ENCODE data around the gene AFAP1.

AFAP1 gene

GRCh38 chr4:7760228-7760627 lies 179.4 kb downstream of the AFAP1 start:
- Mint-ChIP-seq H3K4me1 (ENCODE audit: low read depth) (peaks cover 34% of the 10 kb centered on the region), H3K36me3 (ENCODE audit: low read depth) (no peaks in the 10 kb centered on the region), H3K4me3 (no peak overlapping the region), H3K27ac (peak overlapping the region; percentile 43), H3K27me3 (peaks cover 40% of the 10 kb centered on the region), H3K9me3 (no peaks in the 10 kb centered on the region)
- intact Hi-C loops (cut with micrococcal nuclease): loop anchor here (5.0 kb wide), 1 partner anchor 42 kb away; no protein-coding TSS in a partner anchor

GRCh38 chr4:7759635-7760034 lies 180.0 kb downstream of the AFAP1 start:
- H3K9me3 Mint-ChIP-seq: no peaks in the 10 kb centered on the region
- peaks cover 42% of the 10 kb centered on the region for H3K27me3 Mint-ChIP-seq
- intact Hi-C loops (cut with micrococcal nuclease): loop anchor here (5.0 kb wide), 1 partner anchor 43 kb away; no protein-coding TSS in a partner anchor
- no peak overlapping the region for H3K4me3 Mint-ChIP-seq
- peak overlapping the region; percentile 43 for H3K27ac Mint-ChIP-seq
- H3K36me3 Mint-ChIP-seq (ENCODE audit: low read depth): no peaks in the 10 kb centered on the region
- H3K4me1 Mint-ChIP-seq (ENCODE audit: low read depth): peaks cover 34% of the 10 kb centered on the region

- H3K27ac Mint-ChIP-seq: peak overlapping the region; percentile 43
- no peaks in the 10 kb centered on the region for H3K9me3 Mint-ChIP-seq
- intact Hi-C loops (cut with micrococcal nuclease): no loop called here
- H3K4me1 Mint-ChIP-seq (ENCODE audit: low read depth): peaks cover 34% of the 10 kb centered on the region
- no peaks in the 10 kb centered on the region for H3K36me3 Mint-ChIP-seq (ENCODE audit: low read depth)
- peaks cover 45% of the 10 kb centered on the region for H3K27me3 Mint-ChIP-seq
- peak overlapping the region; percentile 32 for H3K4me3 Mint-ChIP-seq
These were observed 180.4 kb downstream of the AFAP1 start for GRCh38 chr4:7759216-7759615.

DNA sequence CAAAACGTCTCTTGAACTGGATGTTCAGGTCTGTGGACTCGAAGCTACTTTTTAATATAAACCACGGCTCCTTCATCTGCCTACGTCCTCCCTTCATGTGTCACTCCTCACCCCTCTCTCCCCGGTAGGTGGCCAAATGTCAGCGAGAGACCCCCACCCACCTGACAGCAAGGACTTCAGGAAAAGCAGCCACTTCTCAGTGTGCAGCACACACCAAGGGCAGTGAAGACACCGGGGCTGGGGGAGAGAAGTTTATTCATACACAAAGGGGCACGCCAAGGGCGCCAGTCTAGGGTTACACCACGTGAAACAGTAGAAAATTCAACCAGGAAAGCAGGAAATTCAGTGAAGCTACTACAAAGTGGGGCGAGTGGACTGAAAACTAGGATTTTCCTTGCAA lies 181.2 kb downstream of the AFAP1 start:
- H3K4me3 Mint-ChIP-seq: no peak overlapping the region
- peak overlapping the region; percentile 64 for H3K27ac Mint-ChIP-seq
- intact Hi-C loops (cut with micrococcal nuclease): no loop called here

GRCh38 chr4:7757501-7758471 lies 181.9 kb downstream of the AFAP1 start:
- no peaks in the 10 kb centered on the region for H3K9me3 Mint-ChIP-seq
- intact Hi-C loops (cut with micrococcal nuclease): no loop called here
- H3K27ac Mint-ChIP-seq: peak overlapping the region; percentile 64
- peaks cover 39% of the 10 kb centered on the region for H3K27me3 Mint-ChIP-seq
- H3K4me1 Mint-ChIP-seq (ENCODE audit: low read depth): peaks cover 35% of the 10 kb centered on the region
- no peak overlapping the region for H3K4me3 Mint-ChIP-seq
- H3K36me3 Mint-ChIP-seq (ENCODE audit: low read depth): no peaks in the 10 kb centered on the region

More for the DNA sequence above, 181.2 kb downstream of the AFAP1 start:
- Mint-ChIP-seq H3K36me3 (ENCODE audit: low read depth) (no peaks in the 10 kb centered on the region), H3K9me3 (no peaks in the 10 kb centered on the region), H3K4me1 (ENCODE audit: low read depth) (peaks cover 34% of the 10 kb centered on the region), H3K27me3 (peaks cover 42% of the 10 kb centered on the region)

- no peaks in the 10 kb centered on the region for H3K9me3 Mint-ChIP-seq
These were observed 182.9 kb downstream of the AFAP1 start for GRCh38 chr4:7756561-7757355.

GRCh38 chr4:7756071-7756470 lies 183.6 kb downstream of the AFAP1 start:
- peaks cover 36% of the 10 kb centered on the region for H3K27me3 Mint-ChIP-seq
- H3K4me3 Mint-ChIP-seq: no peak overlapping the region
- no peaks in the 10 kb centered on the region for H3K9me3 Mint-ChIP-seq
- peaks cover 38% of the 10 kb centered on the region for H3K4me1 Mint-ChIP-seq (ENCODE audit: low read depth)
- H3K27ac Mint-ChIP-seq: no peak overlapping the region
- intact Hi-C loops (cut with micrococcal nuclease): no loop called here
- no peaks in the 10 kb centered on the region for H3K36me3 Mint-ChIP-seq (ENCODE audit: low read depth)

More at GRCh38 chr4:7756561-7757355, 182.9 kb downstream of the AFAP1 start:
- no peak overlapping the region for H3K4me3 Mint-ChIP-seq
- peaks cover 38% of the 10 kb centered on the region for H3K4me1 Mint-ChIP-seq (ENCODE audit: low read depth)
- intact Hi-C loops (cut with micrococcal nuclease): no loop called here
- peaks cover 35% of the 10 kb centered on the region for H3K27me3 Mint-ChIP-seq
- H3K27ac Mint-ChIP-seq: peak overlapping the region; percentile 64
- H3K36me3 Mint-ChIP-seq (ENCODE audit: low read depth): no peaks in the 10 kb centered on the region

DNA sequence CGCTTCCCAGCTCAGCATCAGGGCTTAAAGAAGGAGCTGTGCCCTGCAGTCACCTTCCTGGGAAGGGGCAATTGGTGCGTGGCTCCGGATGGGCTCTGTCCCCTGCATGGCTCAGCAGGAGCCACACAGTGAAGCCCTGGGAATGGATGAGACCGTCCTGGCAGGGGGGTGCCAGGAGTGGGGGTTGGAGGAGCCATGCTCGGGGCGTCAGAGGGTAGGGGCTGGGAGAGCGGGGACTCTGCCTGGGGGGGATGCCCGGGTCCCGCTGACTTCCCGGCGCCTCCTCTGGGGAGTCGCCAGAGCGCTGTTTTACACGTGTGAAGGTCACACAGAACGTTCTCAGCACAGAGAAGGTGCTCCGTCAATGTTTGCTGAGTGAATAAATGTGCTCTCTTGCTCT lies 184.1 kb downstream of the AFAP1 start:
- peak overlapping the region; percentile 17 for H3K27ac Mint-ChIP-seq
- H3K27me3 Mint-ChIP-seq: peaks cover 36% of the 10 kb centered on the region
- intact Hi-C loops (cut with micrococcal nuclease): no loop called here
- H3K36me3 Mint-ChIP-seq (ENCODE audit: low read depth): no peaks in the 10 kb centered on the region
- no peak overlapping the region for H3K4me3 Mint-ChIP-seq
- H3K9me3 Mint-ChIP-seq: no peaks in the 10 kb centered on the region
- H3K4me1 Mint-ChIP-seq (ENCODE audit: low read depth): peaks cover 38% of the 10 kb centered on the region

- Mint-ChIP-seq H3K27me3 (peaks cover 37% of the 10 kb centered on the region), H3K36me3 (ENCODE audit: low read depth) (no peaks in the 10 kb centered on the region), H3K27ac (no peak overlapping the region)
These were observed 184.9 kb downstream of the AFAP1 start for GRCh38 chr4:7754565-7755262.

DNA sequence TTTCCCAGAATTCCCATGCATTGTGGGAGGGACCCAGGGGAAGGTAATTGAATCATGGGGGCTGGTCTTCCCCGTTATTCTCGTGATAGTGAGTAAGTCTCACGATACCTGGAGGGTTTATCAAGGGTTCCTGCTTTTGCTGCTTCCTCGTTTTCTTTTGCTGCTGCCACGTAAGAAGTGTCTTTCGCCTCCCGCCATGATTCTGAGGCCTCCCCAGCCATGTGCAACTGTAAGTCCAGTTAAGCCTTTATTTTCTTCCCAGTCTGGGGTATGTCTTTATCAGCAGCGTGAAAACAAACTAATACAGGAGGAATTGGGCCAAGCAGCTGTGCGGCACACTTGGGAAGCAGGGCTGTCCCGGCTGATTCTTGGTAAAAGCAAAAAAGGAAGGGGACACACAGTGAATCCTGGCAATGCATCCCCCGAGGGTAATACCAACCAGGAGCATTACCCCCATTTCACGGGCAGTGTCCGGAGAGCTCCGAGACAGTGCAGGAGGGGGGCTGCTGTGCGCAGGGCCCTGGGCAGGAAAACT lies 185.7 kb downstream of the AFAP1 start:
- H3K9me3 Mint-ChIP-seq: no peaks in the 10 kb centered on the region
- intact Hi-C loops (cut with micrococcal nuclease): no loop called here
- no peaks in the 10 kb centered on the region for H3K36me3 Mint-ChIP-seq (ENCODE audit: low read depth)
- peaks cover 33% of the 10 kb centered on the region for H3K4me1 Mint-ChIP-seq (ENCODE audit: low read depth)
- peaks cover 37% of the 10 kb centered on the region for H3K27me3 Mint-ChIP-seq
- H3K4me3 Mint-ChIP-seq: no peak overlapping the region
- no peak overlapping the region for H3K27ac Mint-ChIP-seq

More at GRCh38 chr4:7754565-7755262, 184.9 kb downstream of the AFAP1 start:
- Mint-ChIP-seq H3K4me3 (no peak overlapping the region), H3K9me3 (no peaks in the 10 kb centered on the region), H3K4me1 (ENCODE audit: low read depth) (peaks cover 32% of the 10 kb centered on the region)
- intact Hi-C loops (cut with micrococcal nuclease): no loop called here

DNA sequence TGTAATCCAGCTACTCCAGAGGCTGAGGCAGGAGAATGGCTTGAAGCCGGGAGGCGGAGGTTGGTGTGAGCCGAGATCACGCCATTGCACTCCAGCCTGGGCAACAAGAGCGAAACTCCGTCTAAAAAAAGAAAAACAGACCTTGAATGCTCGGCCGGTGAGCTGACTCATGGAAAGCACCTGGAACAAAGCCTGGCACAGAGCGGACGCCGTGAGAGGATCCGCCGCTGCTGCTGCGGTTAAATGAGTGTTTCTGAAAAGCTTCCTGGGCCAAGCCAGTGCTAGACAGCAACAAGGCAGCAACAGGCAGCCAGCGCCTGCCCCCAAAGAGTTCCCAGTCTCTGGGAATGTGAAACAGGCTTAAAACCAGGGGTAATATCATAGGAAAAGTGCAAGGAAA lies 186.4 kb downstream of the AFAP1 start:
- no peak overlapping the region for H3K4me3 Mint-ChIP-seq
- peaks cover 37% of the 10 kb centered on the region for H3K4me1 Mint-ChIP-seq (ENCODE audit: low read depth)
- H3K27me3 Mint-ChIP-seq: peaks cover 40% of the 10 kb centered on the region
- H3K9me3 Mint-ChIP-seq: no peaks in the 10 kb centered on the region
- no peak overlapping the region for H3K27ac Mint-ChIP-seq
- H3K36me3 Mint-ChIP-seq (ENCODE audit: low read depth): no peaks in the 10 kb centered on the region
- intact Hi-C loops (cut with micrococcal nuclease): no loop called here

DNA sequence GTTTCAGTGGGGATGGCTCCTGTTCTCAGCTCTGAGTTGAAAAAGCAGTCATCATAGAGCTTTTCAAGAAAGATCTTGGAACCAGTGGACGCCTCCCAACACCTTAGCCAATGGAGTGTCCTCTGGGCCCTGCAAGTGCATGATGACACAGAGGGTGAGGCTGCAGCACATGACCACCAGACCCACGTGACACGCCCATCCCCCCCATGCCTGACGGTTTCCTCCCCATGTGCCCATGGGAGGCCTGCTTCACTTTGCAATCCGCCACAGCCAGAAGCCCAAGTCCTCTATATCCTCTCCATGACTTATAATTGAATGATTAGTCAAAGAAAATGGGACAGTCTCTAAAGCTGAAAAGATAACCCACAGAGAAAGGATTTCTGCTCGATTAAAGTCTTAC lies 187.0 kb downstream of the AFAP1 start:
- Mint-ChIP-seq H3K27me3 (peaks cover 38% of the 10 kb centered on the region), H3K27ac (no peak overlapping the region)

DNA sequence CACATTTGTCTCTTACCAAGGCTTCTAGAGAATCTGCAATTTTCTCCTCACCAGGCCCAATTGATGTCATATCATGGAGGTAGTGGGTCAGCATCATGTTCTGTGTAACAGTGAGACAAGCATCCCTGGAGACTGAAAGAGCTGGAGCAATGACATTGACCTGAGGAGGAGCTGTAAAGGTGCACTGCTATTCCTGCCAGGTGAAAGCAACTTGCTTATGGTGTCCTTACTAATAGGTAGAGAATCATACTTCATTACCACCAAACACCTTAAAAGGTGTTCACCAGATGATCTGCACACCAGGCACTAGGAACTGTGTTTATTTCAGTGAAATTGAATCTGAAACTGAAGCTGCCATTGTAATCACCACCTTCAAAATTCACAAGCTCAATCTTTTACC lies 188.7 kb downstream of the AFAP1 start:
- Mint-ChIP-seq H3K4me3 (no peak overlapping the region), H3K9me3 (no peaks in the 10 kb centered on the region), H3K4me1 (ENCODE audit: low read depth) (peaks cover 40% of the 10 kb centered on the region), H3K36me3 (ENCODE audit: low read depth) (no peaks in the 10 kb centered on the region), H3K27me3 (peaks cover 31% of the 10 kb centered on the region), H3K27ac (no peak overlapping the region)
- intact Hi-C loops (cut with micrococcal nuclease): no loop called here

More for the DNA sequence above, 187.0 kb downstream of the AFAP1 start:
- intact Hi-C loops (cut with micrococcal nuclease): no loop called here
- H3K4me1 Mint-ChIP-seq (ENCODE audit: low read depth): peaks cover 37% of the 10 kb centered on the region
- H3K9me3 Mint-ChIP-seq: no peaks in the 10 kb centered on the region
- H3K36me3 Mint-ChIP-seq (ENCODE audit: low read depth): no peaks in the 10 kb centered on the region
- no peak overlapping the region for H3K4me3 Mint-ChIP-seq

Data from dendritic cell treated with granulocyte-macrophage colony-stimulating factor and Interleukin-4, amounts not matched to agents 40 ng/mL and 50 ng/mL, for 4 days (primary cell).